Esophagus squamous epithelium (tissue), 5 donors: ENCODE measurements around the gene ABCE1. TPM values are rescaled to one million over a fixed set of nuclear protein-coding genes. Genes with fewer than 3 reads are reported as not detected.
A peak's percentile ranks its signal among the peaks of the same experiment; 100 is the strongest.

Experiments used
- DNase-seq: peaks from one replicate; lab custom pipeline; 2025; lab: John Stamatoyannopoulos, UW
- H3K27ac ChIP-seq, 4 donors: fragments of 200-600 bp; sonication (generic); one replicate each; pipeline ENCODE4 v1.5.1; 2016 to 2019; ENCODE audit warnings: mild to moderate bottlenecking in 1 of 4
- H3K27me3 ChIP-seq, 4 donors: fragments of 200-600 bp; sonication (generic); 1 replicate in 3 of 4; 2 replicates in 1 of 4; pipeline versions ENCODE4 v1.5.1 to v1.6.0; 2017 to 2021; ENCODE audit warnings: antibody characterized with exemption in 1 of 4
- H3K36me3 ChIP-seq, 3 donors: fragments of 200-600 bp; sonication (generic); one replicate each; pipeline ENCODE4 v1.5.1; 2016 to 2019
- H3K4me1 ChIP-seq, 3 donors: fragments of 200-600 bp; sonication (generic); one replicate each; pipeline ENCODE4 v1.5.1; 2017 to 2019
- H3K4me3 ChIP-seq, 4 donors: fragments of 200-600 bp; sonication (generic); 1 replicate in 3 of 4; 2 replicates in 1 of 4; pipeline ENCODE4 v1.5.1; 2016 to 2019; ENCODE audit warnings: mild to moderate bottlenecking in 2 of 4, moderate library complexity in 1 of 4
- H3K9me3 ChIP-seq, 3 donors: fragments of 200-600 bp; sonication (generic); one replicate each; pipeline ENCODE4 v1.5.1; 2016 to 2019
- CTCF ChIP-seq, 6 experiments: fragments of 450-650 bp in 4 of 6; fragments of 200-600 bp in 2 of 6; sonication (generic) in 2 of 6; IDR thresholded peaks; one replicate each; pipeline ENCODE4 v1.5.1; 2016 to 2019; ENCODE audit warnings: antibody characterized with exemption in 6 of 6, mild to moderate bottlenecking in 4 of 6, moderate library complexity in 4 of 6
- POLR2A ChIP-seq, 4 donors: fragments of 450-650 bp; IDR thresholded peaks; one replicate each; pipeline ENCODE4 v1.6.1; 2017; ENCODE audit warnings: antibody characterized with exemption in 4 of 4, mild to moderate bottlenecking in 4 of 4, moderate library complexity in 3 of 4
- WGBS, 2 donors: methylation state at CpG; one replicate each; pipeline ENCODE4 v1.1.5; 2018; 5-methylcytosine and 5-hydroxymethylcytosine counted together
- intact Hi-C: fragments of 100-400 bp; cut with DNase I; formaldehyde crosslinking; loops from one replicate; pipeline ENCODE4 v1.15.0; 2022
- total RNA-seq, 4 donors: library from RNA; depleted of rRNA; stranded (reverse); fragments of >200 nt; gene quantifications; one replicate each; pipeline ENCODE4 v1.1.0, GENCODE V29; 2016
- donor health status: DM: yes; HTN: yes; CAD: no.

ABCE1 gene
- total RNA-seq, result 100 to 1,000 TPM in 1 of 4 donors, 10 to 100 TPM in 3; 54.8 to 109 (median 84.5) TPM

DNA sequence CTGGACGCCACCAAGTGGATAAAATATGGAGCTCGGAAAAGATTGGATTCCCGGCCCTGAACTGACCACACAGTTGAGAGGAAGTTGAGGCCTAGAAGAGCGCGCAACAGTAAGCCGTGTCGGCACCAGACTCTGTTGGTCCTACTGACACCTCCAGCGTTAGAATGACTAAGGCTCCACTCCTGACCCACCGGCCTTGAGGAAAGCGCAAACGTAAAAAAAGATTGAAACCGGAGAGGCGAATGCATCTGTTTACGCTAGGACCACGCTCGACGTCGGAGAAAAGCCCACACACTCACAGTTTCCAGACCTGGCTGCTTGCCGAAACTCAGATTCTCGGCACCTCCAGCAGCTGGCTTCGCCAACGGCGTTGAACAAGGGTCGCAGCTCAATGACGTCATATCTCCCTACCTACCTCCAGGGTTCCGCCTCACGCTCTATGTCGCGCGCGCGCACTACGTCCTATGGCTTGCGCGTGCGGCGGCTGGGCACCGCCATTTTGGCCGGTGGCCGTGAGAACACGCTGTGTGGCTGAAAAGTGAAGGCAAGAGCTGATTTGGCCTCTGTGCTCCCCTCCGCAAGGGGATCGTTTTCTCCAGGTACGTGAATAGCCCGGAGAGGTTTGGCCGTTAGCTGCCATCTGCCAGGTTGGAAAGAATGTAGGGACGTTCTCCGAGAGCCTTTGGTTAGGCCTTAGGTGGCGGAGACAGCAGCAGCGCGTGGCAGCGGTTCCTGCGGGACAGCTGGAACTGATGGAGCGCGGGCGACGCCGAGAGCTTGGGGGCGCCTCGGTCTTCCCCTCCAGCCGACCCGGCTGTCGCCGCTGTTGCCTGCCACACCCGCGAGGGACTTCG is at the start of gene ABCE1, which contains the start of gene ANAPC10:
Gene ABCE1 (plus strand): TSS at position 491 of the 854 bp plus-strand sequence. CDS start 6,102 bp downstream, outside the sequence.
Gene ANAPC10 (minus strand): TSS at position 376 of the 854 bp plus-strand sequence. CDS start 2,097 bp downstream, outside the sequence.
- H3K9me3 ChIP-seq, result peaks cover 0 to 12% (median 0%) of the 10 kb centered on the region in 3 donors
- no peaks in the 10 kb centered on the region for H3K27me3 ChIP-seq
- WGBS, 2 donors, result 0 to 1% methylated on average over 17 to 43 of the region's 67 CpGs
- peak; percentile 77 for DNase-seq
- peaks cover 0 to 28% (median 3%) of the 10 kb centered on the region in 3 donors for H3K36me3 ChIP-seq
- peaks cover 7 to 63% (median 25%) of the 10 kb centered on the region in 3 donors for H3K4me1 ChIP-seq
- H3K27ac ChIP-seq, result peak within 1 kb of the TSS; percentile 92 to 94 (median 94)
- H3K4me3 ChIP-seq, result peak within 1 kb of the TSS; percentile 61 to 81 (median 74)
- peak in 3 of 4 donors; percentile 43 to 58 (median 47) for TF ChIP-seq POLR2A (IDR thresholded peaks at IDR 0.05)
- TF ChIP-seq CTCF (IDR thresholded peaks at IDR 0.05), result peak in 3 of 6 experiments; percentile 4 to 43 (median 15)
- intact Hi-C loops, result no loop called here

DNA sequence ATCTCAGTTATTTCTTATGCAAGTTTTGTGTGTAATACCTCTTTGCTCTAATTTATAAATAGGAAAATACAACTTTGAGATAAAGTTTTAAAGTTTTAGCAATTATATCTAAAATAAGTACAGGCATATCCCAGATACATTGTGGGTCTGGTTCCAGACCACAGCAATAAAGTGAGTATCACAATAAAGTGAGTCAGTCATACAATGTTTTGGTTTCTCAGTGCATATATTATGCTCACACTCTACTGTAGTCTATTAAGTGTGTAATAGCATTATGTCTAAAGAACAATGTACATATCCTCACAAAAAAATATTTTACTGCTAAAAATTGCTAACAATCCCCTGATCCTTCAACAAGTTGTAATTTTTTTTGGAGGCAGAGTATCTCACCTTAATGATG is 49.3 kb upstream of the ABCE1 start:
- no peaks in the 10 kb centered on the region for H3K4me1 ChIP-seq
- intact Hi-C loops, result no loop called here
- H3K4me3 ChIP-seq, result no peak overlapping the region
- TF ChIP-seq POLR2A (IDR thresholded peaks at IDR 0.05) (no peak), CTCF (IDR thresholded peaks at IDR 0.05) (no peak)
- no peak for DNase-seq
- no peaks in the 10 kb centered on the region for H3K9me3 ChIP-seq
- peaks cover 0 to 13% (median 0%) of the 10 kb centered on the region in 3 donors for H3K36me3 ChIP-seq
- H3K27ac ChIP-seq, result no peak overlapping the region
- no peaks in the 10 kb centered on the region for H3K27me3 ChIP-seq

- Histone ChIP-seq H3K4me1 (no peaks in the 10 kb centered on the region), H3K27me3 (no peaks in the 10 kb centered on the region), H3K9me3 (no peaks in the 10 kb centered on the region), H3K36me3 (peaks cover 0 to 17% (median 0%) of the 10 kb centered on the region in 3 donors), H3K27ac (no peak overlapping the region), H3K4me3 (no peak overlapping the region)
- intact Hi-C loops, result no loop called here
- 88 to 95% methylated on average over 1 of the region's 1 CpG for WGBS, 2 donors
- no peak for DNase-seq
- TF ChIP-seq POLR2A (IDR thresholded peaks at IDR 0.05) (no peak), CTCF (IDR thresholded peaks at IDR 0.05) (no peak)
Observed at GRCh38 chr4:145049241-145049640, 48.9 kb upstream of the ABCE1 start.

- Histone ChIP-seq H3K27me3 (no peaks in the 10 kb centered on the region), H3K27ac (no peak overlapping the region), H3K4me3 (no peak overlapping the region), H3K4me1 (no peaks in the 10 kb centered on the region), H3K36me3 (peaks cover 0 to 9% (median 0%) of the 10 kb centered on the region in 3 donors), H3K9me3 (no peaks in the 10 kb centered on the region)
- TF ChIP-seq POLR2A (IDR thresholded peaks at IDR 0.05), result no peak
- TF ChIP-seq CTCF (IDR thresholded peaks at IDR 0.05), result no peak
- no peak for DNase-seq
- WGBS, 2 donors, result 84 to 90% methylated on average over 5 of the region's 5 CpGs
- intact Hi-C loops, result no loop called here
Observed at GRCh38 chr4:145055533-145056257, 42.4 kb upstream of the ABCE1 start.
